ENCODE measurements around the gene NPM1. TPM values are rescaled to one million over a fixed set of nuclear protein-coding genes. Genes with fewer than 3 reads are reported as not detected.

The NPM1 gene
- total RNA-seq, 2 donors from 2014 or later: 310 to 501 TPM

DNA sequence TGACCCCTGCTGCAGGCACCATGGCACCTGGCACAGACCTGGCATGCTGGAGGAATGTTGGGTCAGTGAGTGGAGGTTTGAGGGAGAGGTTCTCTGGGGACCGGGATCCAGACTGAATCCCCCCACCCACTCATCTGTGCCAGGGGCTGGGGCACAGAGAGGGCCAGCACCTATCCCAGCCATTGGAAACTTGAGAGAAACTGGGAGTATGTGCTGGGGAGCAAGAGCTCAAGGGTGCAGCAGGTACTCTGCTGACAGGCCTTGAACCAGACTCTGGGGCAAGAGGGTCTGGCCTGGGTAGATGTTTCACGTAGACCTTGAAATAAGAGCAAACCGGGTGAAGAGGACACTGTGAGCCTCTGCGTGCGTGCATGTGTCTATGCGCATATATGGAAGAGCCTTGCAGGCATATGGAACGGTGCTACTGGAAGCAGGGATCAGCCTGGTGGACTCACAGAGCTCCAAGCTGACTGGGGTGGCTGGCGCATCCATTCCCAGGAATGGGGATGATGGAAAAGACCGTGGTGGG, 40.6 kb downstream of the NPM1 start:
- intact Hi-C loops (cut with DNase I): loop anchor here (10.0 kb wide), 2 partner anchors 467 to 627 kb away; no protein-coding TSS in a partner anchor
- no peaks in the 10 kb centered on the region for H3K4me1 ChIP-seq
- H3K9me3 ChIP-seq: no peaks in the 10 kb centered on the region
- WGBS, 2 donors: 86 to 92% methylated on average over 8 to 9 of the region's 9 CpGs
- DNase-seq (no peak), ATAC-seq (no peak)
- H3K4me3 ChIP-seq: no peak overlapping the region
- no peak overlapping the region for H3K27ac ChIP-seq
- no peaks in the 10 kb centered on the region for H3K27me3 ChIP-seq
- H3K36me3 ChIP-seq (replicated peaks in 1 of 2; ENCODE audit: insufficient read depth in 1 of 2, low read depth in 2 of 2): no peaks in the 10 kb centered on the region
- no peak for TF ChIP-seq POLR2A (IDR thresholded peaks at IDR 0.05)
- TF ChIP-seq, protein P1, sequence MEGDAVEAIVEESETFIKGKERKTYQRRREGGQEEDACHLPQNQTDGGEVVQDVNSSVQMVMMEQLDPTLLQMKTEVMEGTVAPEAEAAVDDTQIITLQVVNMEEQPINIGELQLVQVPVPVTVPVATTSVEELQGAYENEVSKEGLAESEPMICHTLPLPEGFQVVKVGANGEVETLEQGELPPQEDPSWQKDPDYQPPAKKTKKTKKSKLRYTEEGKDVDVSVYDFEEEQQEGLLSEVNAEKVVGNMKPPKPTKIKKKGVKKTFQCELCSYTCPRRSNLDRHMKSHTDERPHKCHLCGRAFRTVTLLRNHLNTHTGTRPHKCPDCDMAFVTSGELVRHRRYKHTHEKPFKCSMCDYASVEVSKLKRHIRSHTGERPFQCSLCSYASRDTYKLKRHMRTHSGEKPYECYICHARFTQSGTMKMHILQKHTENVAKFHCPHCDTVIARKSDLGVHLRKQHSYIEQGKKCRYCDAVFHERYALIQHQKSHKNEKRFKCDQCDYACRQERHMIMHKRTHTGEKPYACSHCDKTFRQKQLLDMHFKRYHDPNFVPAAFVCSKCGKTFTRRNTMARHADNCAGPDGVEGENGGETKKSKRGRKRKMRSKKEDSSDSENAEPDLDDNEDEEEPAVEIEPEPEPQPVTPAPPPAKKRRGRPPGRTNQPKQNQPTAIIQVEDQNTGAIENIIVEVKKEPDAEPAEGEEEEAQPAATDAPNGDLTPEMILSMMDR (IDR thresholded peaks at IDR 0.05): no peak

DNA sequence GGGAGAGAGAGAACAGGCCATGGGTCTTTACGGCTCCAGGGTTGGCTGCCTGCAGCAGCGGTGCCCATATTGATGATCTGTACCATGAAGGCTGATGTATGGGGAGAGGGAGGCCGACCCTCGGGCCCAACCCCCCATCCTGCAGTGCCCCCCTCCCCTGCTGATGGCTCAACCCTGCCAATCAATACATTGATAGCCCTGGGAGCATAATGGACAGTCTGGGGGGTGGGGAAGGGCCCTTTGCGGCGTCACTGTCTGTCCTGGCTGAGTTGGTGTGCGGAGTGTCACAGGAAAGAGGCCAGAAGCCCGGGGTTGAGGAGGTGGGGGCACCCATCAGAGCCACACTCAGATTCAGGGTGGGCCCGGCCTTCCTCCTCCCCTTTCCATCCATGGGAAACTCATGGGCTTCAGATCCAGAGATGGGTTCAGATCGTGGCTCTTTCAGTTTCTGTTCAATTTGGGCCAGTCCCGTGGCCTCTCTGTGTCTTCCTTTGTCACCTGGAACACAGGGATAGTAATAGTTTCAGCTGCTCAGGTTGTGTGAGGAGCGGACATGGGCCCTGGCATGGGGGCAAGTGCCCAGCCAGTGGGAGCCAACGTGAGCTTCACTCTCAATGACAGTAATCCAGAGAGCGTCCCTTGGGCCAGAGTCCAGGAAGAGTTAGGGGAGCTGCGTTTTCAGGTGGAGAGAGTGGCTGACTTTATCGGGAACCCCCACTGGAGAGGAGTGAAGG, 41.3 kb downstream of the NPM1 start:
- no peaks in the 10 kb centered on the region for H3K27me3 ChIP-seq
- ATAC-seq (no peak), DNase-seq (no peak)
- TF ChIP-seq, protein P1 (IDR thresholded peaks at IDR 0.05): no peak
- TF ChIP-seq POLR2A (IDR thresholded peaks at IDR 0.05): no peak
- intact Hi-C loops (cut with DNase I): loop anchor here (10.0 kb wide), 2 partner anchors 466 to 626 kb away; no protein-coding TSS in a partner anchor
- H3K27ac ChIP-seq: no peak overlapping the region
- H3K36me3 ChIP-seq (replicated peaks in 1 of 2; ENCODE audit: insufficient read depth in 1 of 2, low read depth in 2 of 2): no peaks in the 10 kb centered on the region
- no peak overlapping the region for H3K4me3 ChIP-seq
- H3K9me3 ChIP-seq: no peaks in the 10 kb centered on the region
- H3K4me1 ChIP-seq: no peaks in the 10 kb centered on the region
- WGBS, 2 donors: 84 to 86% methylated on average over 12 to 16 of the region's 16 CpGs

DNA sequence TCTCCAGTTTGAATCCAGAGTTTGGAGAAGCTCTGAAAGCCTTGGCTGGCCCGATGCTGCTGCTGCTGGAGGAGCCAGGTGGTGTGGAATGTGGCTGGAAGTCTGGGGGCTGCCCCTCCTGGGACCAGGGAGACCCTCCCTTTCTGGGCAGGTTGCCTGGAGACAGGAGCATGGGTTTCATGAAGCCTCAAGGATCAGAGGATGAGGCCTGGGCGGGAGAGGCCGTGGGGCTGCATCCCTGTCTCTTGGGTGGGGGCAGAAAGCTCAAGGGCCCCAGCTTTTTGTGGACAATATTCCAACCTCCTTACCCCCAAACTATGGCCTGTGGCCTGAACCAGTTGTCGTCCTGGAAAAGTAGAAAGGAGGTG, 41.9 kb downstream of the NPM1 start:
- DNase-seq (no peak), ATAC-seq (no peak)
- Histone ChIP-seq H3K4me3 (no peak overlapping the region), H3K4me1 (no peaks in the 10 kb centered on the region), H3K9me3 (no peaks in the 10 kb centered on the region), H3K27ac (no peak overlapping the region), H3K36me3 (replicated peaks in 1 of 2; ENCODE audit: insufficient read depth in 1 of 2, low read depth in 2 of 2) (no peaks in the 10 kb centered on the region), H3K27me3 (no peaks in the 10 kb centered on the region)
- intact Hi-C loops (cut with DNase I): loop anchor here (10.0 kb wide), 2 partner anchors 465 to 625 kb away; no protein-coding TSS in a partner anchor
- TF ChIP-seq POLR2A (IDR thresholded peaks at IDR 0.05): no peak
- TF ChIP-seq, protein P1 (IDR thresholded peaks at IDR 0.05): no peak
- 84 to 94% methylated on average over 4 of the region's 4 CpGs for WGBS, 2 donors

DNA sequence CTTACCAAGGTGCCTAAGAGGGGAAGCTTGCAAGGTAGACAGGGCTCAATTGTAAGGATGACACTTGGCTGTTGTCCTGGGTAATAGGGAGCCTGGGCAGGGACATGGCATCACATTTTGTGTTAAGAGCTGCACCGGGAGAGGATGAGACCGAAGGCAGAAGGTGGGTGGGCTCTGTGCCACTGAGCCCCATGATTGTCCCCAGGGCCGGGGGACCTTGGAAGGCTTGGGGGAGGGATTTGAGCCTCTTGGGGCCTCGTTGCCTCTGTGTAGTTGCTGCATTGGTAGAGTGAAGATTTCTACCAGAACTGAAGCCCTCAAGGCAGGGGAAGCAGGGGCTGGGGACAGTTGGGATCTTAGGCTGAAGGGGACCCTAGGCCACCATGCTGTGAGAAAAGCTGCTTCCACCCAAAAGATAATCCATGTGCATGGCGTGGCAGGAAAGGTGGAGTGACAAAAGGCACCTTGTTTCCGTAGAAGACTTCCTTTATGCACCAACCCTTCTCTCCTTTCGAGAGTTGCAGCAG, 43.7 kb downstream of the NPM1 start:
- Histone ChIP-seq H3K36me3 (replicated peaks in 1 of 2; ENCODE audit: insufficient read depth in 1 of 2, low read depth in 2 of 2) (no peaks in the 10 kb centered on the region), H3K9me3 (no peaks in the 10 kb centered on the region), H3K4me1 (peaks cover 4% of the 10 kb centered on the region), H3K4me3 (no peak overlapping the region), H3K27me3 (no peaks in the 10 kb centered on the region), H3K27ac (no peak overlapping the region)
- 91 to 95% methylated on average over 7 of the region's 7 CpGs for WGBS, 2 donors
- intact Hi-C loops (cut with DNase I): no loop called here
- ATAC-seq: no peak
- no peak for TF ChIP-seq POLR2A (IDR thresholded peaks at IDR 0.05)
- TF ChIP-seq, protein P1 (IDR thresholded peaks at IDR 0.05): no peak
- no peak for DNase-seq
